ENCODE measurements around the gene FCHSD1. TPM values are rescaled to one million over a fixed set of nuclear protein-coding genes. Genes with fewer than 3 reads are reported as not detected.
A peak's percentile ranks its signal among the peaks of the same experiment; 100 is the strongest.

Gene FCHSD1
- total RNA-seq, 1 experiment from 2014 or later, result 37.2 TPM

DNA sequence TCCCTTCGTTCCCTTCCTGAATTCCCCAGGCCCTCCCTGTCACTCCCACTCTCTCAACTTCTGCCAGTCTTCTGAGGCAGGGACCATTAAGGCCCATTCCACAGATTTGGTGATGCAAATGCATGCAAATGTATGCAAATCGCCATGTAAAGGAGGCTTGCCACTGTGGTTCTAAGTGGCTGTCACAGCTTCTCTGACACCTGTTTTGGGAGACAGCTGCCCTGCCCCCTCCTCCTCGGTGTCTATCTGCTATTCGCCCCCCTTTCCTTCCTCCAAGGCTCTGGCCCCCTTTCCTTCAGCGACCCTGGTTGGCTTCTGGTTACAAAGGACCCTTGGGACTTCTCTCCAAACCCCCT, 41.3 kb upstream of the FCHSD1 start:
- H3K4me3 ChIP-seq (replicated peaks in 1 of 2; ENCODE audit: low read depth in 1 of 2, low read length in 2 of 2), result peak overlapping the region in 1 of 2 experiments; percentile 21; a peak in 1 of 4 replicates
- ChIA-PET CTCF (interaction anchor here (0.8 to 2.6 kb wide), 22 partner anchors 8 to 452 kb away, joined by 3 to 79 read pairs (median 5); partner anchors contain the start of genes ARAP3, DELE1, FCHSD1 and PCDH1), POLR2A (interaction anchor here (0.8 to 1.7 kb wide), 2 partner anchors 10 to 268 kb away, joined by 3 to 5 read pairs; no protein-coding TSS in a partner anchor), RAD21 (ENCODE audit: low non-redundant PET in 1 of 2, low total read pairs in 2 of 2, uncharacterized antibody in 2 of 2, unreplicated experiment in 2 of 2) (interaction anchor here (0.6 to 3.6 kb wide), 11 partner anchors 28 to 319 kb away, joined by 3 to 20 read pairs (median 4); partner anchors contain the start of gene PCDH1 (in 2 of the 2))
- no peaks in the 10 kb centered on the region for H3K9me2 ChIP-seq (ENCODE audit: insufficient read depth)
- H2AFZ ChIP-seq (ENCODE audit: low read depth, low read length, poor library complexity, severe bottlenecking), result no peak overlapping the region
- peaks cover 0 to 18% of the 10 kb centered on the region in 2 experiments; a peak in 3 of 4 replicates for H3K4me1 ChIP-seq (ENCODE audit: control insufficient read depth in 1 of 2, insufficient read depth in 2 of 2, low read length in 2 of 2)
- no peak overlapping the region for H3K27ac ChIP-seq (ENCODE audit: low read depth, low read length)
- H3K9me3 ChIP-seq (ENCODE audit: control insufficient read depth in 1 of 2, insufficient read depth in 1 of 2, low read depth in 1 of 2, low read length in 2 of 2), result no peaks in the 10 kb centered on the region
- H3K36me3 ChIP-seq (ENCODE audit: control insufficient read depth in 1 of 2, insufficient read depth in 2 of 2, low read length in 2 of 2), result no peaks in the 10 kb centered on the region
- DNase-seq (ENCODE audit: low read depth, low spot score), result no peak
- H3K9ac ChIP-seq (ENCODE audit: low read length), result no peak overlapping the region
- no peaks in the 10 kb centered on the region for H3K27me3 ChIP-seq (ENCODE audit: insufficient read depth, low read length)
- H4K20me1 ChIP-seq (ENCODE audit: insufficient read depth), result no peaks in the 10 kb centered on the region
- no TSS peak for BruUV-seq (replicated peaks)
- no peak for ATAC-seq
- no peaks in the 10 kb centered on the region for H3K79me2 ChIP-seq (ENCODE audit: insufficient read depth, low read length)
- peak overlapping the region; percentile 69 for H3K4me2 ChIP-seq (ENCODE audit: low read length)
- TF ChIP-seq RAD21 (IDR thresholded peaks at IDR 0.05; ENCODE audit: low read depth) (no peak), FOSL1 (IDR thresholded peaks at IDR 0.05; ENCODE audit: low read depth) (no peak), EZH2 (IDR thresholded peaks at IDR 0.05) (no peak), YY1 (IDR thresholded peaks at IDR 0.05; ENCODE audit: extremely low read depth, insufficient replicate concordance, low read depth, low read length) (no peak), EZH2phosphoT487 (IDR thresholded peaks at IDR 0.05; ENCODE audit: borderline replicate concordance) (no peak), CEBPB (IDR thresholded peaks at IDR 0.05; ENCODE audit: low read depth) (no peak), POLR2A (IDR thresholded peaks at IDR 0.05; ENCODE audit: borderline replicate concordance, extremely low read depth, insufficient read depth, insufficient read length) (no peak), CBX3 (IDR thresholded peaks at IDR 0.05; ENCODE audit: low read depth) (no peak), ELF1 (IDR thresholded peaks at IDR 0.05; ENCODE audit: borderline replicate concordance, low read depth) (no peak), POLR2AphosphoS5 (IDR thresholded peaks at IDR 0.05; ENCODE audit: low read depth, low read length) (no peak), SP1 (IDR thresholded peaks at IDR 0.05; ENCODE audit: low read depth) (no peak), JUND (IDR thresholded peaks at IDR 0.05) (no peak), SIN3A (IDR thresholded peaks at IDR 0.05; ENCODE audit: low read depth) (no peak)
- TF ChIP-seq, protein P1, sequence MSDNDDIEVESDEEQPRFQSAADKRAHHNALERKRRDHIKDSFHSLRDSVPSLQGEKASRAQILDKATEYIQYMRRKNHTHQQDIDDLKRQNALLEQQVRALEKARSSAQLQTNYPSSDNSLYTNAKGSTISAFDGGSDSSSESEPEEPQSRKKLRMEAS (IDR thresholded peaks at IDR 0.05), result no peak
- TF ChIP-seq, protein P2, sequence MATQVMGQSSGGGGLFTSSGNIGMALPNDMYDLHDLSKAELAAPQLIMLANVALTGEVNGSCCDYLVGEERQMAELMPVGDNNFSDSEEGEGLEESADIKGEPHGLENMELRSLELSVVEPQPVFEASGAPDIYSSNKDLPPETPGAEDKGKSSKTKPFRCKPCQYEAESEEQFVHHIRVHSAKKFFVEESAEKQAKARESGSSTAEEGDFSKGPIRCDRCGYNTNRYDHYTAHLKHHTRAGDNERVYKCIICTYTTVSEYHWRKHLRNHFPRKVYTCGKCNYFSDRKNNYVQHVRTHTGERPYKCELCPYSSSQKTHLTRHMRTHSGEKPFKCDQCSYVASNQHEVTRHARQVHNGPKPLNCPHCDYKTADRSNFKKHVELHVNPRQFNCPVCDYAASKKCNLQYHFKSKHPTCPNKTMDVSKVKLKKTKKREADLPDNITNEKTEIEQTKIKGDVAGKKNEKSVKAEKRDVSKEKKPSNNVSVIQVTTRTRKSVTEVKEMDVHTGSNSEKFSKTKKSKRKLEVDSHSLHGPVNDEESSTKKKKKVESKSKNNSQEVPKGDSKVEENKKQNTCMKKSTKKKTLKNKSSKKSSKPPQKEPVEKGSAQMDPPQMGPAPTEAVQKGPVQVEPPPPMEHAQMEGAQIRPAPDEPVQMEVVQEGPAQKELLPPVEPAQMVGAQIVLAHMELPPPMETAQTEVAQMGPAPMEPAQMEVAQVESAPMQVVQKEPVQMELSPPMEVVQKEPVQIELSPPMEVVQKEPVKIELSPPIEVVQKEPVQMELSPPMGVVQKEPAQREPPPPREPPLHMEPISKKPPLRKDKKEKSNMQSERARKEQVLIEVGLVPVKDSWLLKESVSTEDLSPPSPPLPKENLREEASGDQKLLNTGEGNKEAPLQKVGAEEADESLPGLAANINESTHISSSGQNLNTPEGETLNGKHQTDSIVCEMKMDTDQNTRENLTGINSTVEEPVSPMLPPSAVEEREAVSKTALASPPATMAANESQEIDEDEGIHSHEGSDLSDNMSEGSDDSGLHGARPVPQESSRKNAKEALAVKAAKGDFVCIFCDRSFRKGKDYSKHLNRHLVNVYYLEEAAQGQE (IDR thresholded peaks at IDR 0.05; ENCODE audit: low read depth), result no peak
- TF ChIP-seq, protein P3, sequence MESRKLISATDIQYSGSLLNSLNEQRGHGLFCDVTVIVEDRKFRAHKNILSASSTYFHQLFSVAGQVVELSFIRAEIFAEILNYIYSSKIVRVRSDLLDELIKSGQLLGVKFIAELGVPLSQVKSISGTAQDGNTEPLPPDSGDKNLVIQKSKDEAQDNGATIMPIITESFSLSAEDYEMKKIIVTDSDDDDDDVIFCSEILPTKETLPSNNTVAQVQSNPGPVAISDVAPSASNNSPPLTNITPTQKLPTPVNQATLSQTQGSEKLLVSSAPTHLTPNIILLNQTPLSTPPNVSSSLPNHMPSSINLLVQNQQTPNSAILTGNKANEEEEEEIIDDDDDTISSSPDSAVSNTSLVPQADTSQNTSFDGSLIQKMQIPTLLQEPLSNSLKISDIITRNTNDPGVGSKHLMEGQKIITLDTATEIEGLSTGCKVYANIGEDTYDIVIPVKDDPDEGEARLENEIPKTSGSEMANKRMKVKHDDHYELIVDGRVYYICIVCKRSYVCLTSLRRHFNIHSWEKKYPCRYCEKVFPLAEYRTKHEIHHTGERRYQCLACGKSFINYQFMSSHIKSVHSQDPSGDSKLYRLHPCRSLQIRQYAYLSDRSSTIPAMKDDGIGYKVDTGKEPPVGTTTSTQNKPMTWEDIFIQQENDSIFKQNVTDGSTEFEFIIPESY (IDR thresholded peaks at IDR 0.05; ENCODE audit: extremely low read depth, insufficient replicate concordance, low read length), result no peak
- intact Hi-C loops (cut with micrococcal nuclease), result loop anchor here (1.0 to 2.0 kb wide), 3 partner anchors 187 to 452 kb away; no protein-coding TSS in a partner anchor
